T-helper 22 cell (primary cell): ENCODE measurements around the gene AKT1.
"Not testable (repeated sequence)": the region's sequence is repeated elsewhere in the genome, so short reads cannot be mapped to it uniquely, and the experiment has no call there.

Experiments
- DNase-seq: peaks from one replicate; pipeline ENCODE4 v3.0.0-alpha.2; 2020; ENCODE audit warnings: low read depth

The AKT1 gene

DNA sequence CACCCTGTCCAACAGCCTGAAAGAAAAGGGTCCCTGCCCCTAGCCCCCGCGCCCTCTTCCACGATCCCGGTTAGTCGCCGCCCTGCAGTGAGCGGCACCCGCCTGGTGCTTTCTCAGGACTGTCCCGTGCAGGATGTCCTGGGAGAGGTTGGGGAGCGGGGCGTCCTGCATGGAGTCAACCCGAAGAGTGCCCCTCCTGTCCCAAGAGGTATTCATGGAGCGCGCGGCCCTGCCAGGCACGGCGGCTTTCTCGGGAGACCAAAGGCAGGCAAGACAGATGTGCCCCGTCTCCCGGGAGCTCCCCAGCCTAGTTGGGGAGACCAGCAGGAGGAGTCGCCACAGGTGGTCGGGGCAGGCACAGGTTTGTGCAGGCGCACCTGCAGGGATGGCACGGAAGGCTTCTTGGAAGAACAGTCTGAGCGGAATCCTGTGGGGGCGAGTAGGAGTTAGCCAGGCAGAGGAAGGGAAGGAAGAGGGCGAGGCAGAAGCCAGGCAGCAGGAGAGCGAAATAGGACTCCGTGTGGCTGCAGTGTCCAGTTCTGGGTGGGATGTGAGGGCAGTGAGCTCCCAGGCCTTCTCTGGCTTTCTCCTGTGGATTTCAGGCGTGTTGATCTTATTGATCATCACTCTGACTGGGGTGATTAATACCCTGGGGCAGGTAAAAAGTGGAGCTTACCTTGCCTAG lies 41.9 kb downstream of the AKT1 start:
- no peak for DNase-seq

DNA sequence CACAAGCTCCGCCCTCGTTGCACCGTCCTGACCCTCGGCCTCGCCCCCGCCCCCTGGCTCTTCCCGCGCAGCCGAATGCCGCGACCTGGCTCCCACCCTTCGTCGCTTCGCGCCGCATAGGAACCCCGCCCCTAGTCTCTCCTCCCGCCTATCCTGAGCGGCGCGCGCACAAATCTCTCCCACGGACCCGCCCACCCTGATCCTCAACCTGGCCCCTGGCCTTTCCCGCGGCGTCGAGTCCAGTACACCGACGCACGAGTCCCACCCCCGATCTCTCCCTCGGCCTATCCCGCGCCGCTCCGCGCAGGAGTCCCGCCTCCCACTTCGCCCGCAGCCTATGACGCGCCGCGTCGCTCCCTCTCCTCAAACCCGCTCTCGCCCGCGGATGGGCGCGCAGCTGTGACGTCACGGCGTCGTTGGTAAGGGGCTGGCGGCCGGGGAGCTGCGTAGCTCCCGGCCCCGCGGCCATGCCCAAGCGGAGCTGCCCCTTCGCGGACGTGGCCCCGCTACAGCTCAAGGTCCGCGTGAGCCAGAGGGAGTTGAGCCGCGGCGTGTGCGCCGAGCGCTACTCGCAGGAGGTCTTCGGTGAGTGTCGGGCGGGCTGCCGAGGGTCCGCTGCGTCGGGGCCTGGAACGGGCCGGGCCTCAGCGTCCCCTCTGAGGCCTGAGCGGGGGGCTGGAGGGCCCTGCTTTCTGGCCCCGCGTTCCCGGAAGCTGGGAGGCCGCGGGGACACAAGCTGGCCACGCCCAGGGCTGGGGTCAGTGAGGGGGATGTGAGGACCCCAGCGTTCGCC lies 42.6 kb downstream of the AKT1 start, which contains the start of gene SIVA1:
Gene SIVA1, plus strand, starts transcription at position 413 of the 793 bp plus-strand sequence. Its CDS starts 55 bp downstream, at position 468.
- DNase-seq, result peak; percentile 98

DNA sequence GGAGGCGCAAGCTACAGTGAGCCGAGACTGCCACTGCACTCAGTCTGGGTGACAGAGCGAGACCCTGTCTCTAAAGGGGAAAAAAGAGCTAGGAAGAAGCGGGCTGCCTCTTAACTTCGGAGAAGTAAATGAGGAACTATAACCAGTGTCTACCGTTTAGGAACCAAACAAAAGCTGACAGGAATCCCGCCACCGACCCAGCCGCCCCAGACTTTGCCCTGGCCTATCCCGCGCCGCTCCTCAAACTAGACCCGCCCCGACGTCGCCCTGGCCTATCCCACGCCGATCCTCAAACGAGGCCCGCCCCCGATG lies 43.2 kb downstream of the AKT1 start:
- DNase-seq, result no peak

DNA sequence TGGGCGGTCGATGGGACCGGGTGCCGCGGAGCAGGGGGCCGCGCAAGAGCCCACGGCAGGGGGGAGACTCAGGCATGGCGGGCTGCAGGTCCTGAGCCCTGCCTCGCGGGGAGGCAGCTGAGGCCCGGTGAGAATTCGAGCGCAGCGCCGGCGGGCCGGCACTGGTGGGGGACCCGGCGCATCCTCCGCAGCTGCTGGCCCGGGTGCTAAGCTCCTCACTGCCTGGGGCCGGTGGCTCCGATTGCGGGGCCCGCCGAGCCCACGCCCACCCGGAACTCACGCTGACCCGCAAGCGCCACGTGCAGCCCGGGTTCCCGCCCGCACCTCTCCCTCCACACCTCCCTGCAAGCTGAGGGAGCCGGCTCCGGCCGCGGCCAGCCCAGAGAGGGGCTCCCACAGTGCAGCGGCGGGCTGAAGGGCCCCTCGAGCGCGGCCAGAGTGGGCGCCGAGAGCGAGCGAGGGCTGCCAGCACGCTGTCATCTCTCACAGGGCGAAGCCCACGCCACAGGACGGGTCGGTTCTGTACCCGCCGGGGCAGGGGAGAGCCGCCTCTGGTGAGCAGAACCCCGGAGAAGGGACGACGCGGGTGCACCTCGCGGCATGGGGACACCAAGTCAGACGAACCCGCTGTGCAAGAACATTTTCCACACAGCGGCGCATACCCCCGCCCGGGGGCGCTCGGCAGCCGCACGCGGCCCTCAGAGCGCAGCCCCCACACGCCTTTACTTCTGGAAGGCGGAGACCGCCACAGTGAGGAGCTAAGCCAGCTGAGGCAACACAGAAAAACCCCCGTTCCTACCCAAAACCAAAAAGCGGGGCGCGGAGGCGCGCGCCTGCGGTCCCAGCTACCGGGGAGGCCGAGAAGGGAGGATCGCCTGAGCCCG lies 43.8 kb downstream of the AKT1 start:
- DNase-seq, result no peak

DNA sequence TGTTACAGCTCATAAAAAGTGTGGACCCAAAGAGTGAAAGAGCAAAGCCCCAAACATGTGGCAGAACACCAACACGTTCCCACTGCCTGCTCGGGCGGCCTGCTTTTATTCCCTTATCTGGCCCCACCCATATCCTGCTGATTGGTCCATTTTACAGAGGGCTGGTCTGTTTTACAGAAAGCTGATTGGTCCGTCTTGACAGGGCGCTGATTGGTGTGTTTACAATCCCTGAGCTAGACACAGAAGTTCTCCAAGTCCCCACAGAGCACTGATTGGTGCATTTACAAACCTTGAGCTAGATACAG lies 44.8 kb downstream of the AKT1 start:
- DNase-seq, result not testable (repeated sequence)

DNA sequence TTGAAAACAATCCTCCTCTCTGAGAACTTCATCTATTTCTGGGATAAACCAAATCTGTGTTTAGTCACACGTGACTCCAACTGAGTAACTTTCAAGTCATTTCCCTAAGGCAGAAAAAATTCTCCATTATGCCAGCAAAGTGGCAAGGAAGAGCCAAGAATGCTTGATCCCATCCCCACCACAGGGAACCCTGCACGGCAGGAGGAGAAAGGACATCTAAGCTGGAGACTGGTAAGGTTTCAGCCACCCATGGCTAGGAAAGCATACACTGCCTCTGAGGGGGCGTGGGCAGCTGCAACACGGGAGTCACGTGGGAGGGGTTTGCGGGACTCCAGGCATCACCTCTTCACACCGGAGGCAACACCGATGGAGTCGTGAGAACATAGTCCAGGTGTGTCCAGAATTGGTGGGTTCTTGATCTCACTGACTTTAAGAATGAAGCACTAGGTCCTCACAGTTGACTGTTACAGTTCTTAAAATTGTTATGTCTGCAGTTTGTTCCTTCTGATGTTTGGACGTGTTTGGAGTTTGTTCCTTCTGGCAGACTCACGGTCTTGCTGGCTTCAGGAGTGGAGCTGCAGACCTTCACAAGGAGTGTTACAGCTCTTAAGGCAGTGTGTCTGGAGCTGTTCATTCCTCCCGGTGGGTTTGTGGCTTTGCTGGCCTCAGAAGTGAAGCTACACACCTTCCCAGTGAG lies 45.3 kb downstream of the AKT1 start:
- no peak for DNase-seq

DNA sequence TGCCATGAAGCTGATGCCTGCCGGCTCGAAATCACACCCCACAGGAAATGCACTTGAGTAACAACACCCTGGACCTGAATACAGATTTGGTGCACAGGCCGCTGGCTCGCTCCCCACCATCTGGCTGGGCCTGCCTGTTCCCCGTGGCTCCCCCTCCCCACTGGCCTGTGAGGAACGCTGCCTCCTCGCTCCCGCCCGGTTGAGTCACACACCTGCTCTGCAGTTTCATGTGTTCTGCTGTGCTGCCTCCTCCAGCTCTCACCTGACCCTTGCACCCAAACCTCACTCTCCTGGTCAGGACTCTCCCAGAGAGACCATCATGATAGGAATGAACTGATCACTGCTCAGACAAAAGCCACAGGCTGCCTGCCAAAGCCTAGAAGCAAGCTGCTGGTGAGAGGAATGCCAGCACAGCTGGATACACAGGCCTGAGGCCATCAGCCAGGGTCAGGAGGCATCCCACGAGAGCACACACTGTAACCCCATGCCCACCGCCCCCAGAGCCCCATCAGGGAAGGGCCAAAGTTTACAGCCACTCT lies 46.4 kb downstream of the AKT1 start:
- no peak for DNase-seq

DNA sequence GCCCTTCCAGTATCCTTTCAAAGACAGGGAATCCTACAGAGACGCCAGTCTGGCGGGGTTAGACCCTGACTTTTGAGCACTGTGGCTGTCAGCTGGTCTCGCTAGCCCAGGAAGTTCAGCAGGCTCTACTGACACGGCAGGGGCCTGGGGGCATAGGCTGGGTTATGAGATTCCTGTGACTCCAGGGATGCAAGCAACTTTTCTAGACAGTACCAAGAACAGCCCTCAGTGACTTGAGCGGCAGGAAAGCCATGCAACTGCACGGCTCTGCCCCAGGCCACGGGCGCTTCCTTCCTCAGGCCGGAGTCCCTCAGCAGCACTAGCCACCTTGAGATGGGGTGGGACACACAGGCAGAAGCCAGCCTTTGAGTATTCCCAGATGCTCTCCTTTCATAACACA lies 47.7 kb downstream of the AKT1 start:
- no peak for DNase-seq

DNA sequence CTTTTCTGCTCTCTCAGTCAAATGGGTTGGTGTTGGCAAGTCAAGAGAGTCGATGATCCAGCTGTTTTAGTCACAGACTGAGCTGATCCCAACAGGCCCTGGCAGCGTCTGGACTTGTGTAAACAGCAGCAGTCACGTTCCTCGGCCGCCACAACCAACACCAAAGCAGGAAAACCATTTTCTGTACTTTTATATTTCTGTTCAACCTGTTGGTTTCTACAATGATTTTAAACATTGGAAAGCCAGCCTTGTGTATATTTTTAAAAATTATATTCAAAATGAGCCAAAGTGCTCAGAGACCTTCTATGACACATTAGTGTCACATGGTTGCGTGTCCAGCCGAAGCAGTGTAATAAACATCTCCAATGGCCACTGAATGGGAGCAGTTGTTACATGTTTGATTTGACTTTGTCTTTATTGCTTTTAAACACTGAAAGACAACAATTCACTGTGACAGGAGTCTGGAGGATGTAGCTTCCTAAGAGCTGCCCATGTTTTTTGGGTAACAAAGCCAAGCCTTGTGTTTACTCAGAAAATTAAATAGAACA lies 48.5 kb downstream of the AKT1 start:
- DNase-seq, result no peak

DNA sequence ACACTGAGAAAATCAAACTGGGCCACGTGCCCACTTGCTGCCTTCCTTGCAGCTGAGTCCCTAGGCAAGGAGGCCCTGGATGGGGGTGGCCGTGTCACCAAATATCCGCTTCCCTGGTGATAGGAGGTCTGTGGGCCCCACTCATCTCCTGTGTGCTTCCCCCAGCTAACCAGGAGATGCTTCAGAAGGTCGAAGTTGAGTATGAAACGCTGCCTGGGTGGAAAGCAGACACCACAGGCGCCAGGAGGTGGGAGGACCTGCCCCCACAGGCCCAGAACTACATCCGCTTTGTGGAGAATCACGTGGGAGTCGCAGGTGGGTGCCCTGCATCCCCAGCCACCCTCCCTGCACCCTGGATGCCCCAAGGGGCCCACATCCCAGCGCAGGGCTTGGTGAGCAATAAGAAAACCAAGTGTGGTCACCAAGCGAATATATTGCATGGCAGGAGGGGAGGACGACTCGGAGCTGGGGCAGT lies 49.4 kb downstream of the AKT1 start:
- DNase-seq, result no peak

DNA sequence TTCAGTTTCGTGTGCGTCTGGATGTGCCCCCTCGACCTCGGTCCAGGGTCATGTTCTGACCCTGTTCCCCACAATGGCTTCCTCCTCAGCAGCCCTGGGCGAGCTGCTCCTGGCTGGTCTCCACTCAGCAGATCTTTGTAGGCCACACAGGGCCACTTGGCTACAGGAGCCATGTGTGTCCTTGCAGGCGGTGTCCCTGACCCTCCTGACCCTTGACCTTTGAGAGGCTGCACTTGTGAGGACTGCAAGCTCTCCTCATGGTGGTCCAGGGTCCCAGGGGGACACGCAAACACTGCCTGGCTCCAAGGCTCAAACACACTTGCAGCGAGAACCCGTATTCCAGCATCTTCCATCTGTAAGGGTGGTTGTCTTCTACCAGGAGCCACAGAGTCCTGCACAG lies 50.1 kb downstream of the AKT1 start:
- DNase-seq, result no peak

DNA sequence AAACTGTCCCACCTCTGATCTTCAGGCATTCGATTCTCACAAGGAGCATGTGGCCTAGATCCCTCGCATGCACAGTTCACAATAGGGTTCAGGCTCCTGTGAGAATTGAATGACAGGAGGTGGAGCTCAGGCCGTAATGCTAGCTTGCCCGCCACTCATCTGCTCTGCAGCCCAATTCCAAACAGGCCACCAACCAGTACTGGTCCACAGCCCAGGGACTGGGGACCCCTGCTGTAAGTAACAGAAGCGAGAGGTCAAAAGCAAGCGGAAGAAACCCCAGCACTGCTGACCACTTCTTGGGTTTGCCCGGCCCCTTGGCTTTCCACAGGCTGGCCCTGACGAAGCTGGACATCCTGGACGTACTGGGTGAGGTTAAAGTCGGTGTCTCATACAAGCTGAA lies 51.1 kb downstream of the AKT1 start:
- no peak for DNase-seq

DNA sequence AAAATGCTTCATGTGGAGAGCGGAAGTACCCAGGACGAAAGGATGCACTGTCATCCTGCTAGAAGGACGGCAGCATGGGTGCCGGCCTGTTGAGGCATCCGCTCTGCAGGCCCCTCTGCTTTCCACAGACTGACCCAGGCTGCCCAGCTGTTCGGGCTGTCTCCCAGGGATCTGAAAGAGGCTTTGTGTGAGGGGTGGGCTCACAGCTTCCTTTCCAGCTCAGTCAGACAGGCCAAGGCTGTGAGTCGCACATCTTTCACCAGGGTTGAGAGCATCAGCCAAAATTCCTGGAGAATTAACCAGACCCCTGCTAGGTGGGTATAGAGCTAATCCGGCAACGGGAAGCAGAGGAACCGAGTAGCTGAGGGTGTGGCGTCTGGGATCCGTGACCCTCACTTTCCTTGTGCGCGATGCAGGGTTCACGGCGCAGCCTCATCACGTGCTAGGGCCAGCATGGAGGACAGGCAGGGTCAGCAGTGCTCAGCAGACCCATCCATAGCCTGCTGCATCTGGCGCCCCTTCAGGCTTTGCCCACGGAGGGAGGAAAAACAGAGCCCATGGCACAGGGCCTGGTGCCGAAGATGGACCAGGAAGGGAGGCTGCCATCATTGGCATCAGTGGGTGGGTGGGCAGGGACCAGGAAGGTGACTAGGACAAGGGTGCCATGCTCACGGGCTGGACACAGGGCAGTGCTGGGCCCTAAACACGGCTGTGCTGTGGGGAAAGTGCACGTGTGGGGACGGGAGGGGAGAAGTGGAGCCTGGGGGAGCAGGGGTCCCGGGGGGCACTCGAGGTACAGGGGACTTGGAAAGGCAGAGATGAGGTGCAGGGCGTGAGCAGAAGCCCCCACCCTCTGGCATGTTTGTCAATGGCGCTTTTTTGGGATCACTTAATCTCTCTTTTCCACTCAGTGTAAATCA lies 51.8 kb downstream of the AKT1 start:
- DNase-seq, result no peak

DNA sequence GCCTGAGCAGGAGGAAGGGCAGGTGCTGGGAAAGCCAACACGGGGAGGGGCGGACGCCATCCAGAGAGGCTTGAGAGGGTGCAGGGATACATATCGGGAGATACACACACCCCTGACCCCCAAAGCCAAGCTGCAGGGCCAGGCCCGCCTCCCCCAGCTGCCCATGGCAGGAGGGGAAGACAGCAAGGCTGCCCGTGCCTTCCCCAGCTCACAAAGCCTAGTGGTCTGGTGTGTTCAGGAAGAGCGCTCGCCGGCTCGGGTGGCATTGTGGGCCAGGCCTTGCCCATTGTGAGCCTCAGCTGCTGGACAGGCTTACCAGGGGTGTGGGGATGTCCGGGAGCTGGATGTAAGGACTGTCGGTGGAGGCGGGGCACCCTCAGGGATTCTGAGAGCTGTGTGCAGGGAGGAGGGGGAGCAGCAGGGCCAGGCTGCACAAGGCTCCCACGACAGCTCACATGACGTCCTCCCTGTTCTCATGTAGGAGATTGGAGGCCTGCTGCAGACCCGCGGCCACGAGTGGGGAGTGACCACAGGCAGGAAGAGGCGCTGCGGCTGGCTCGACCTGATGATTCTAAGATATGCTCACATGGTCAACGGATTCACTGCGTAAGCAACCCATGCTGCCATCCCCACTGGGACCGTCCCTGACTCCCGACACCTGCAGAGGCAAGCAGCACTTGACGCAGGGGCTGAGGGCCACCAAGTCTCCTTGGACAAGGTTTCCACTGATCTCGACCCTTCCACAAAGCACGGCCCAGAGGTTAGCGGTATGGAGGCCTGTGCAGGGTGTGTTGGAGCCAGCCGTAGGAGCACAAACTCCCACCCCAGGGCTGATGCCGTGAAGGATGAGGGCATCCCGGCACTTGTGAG lies 52.7 kb downstream of the AKT1 start:
- no peak for DNase-seq

DNA sequence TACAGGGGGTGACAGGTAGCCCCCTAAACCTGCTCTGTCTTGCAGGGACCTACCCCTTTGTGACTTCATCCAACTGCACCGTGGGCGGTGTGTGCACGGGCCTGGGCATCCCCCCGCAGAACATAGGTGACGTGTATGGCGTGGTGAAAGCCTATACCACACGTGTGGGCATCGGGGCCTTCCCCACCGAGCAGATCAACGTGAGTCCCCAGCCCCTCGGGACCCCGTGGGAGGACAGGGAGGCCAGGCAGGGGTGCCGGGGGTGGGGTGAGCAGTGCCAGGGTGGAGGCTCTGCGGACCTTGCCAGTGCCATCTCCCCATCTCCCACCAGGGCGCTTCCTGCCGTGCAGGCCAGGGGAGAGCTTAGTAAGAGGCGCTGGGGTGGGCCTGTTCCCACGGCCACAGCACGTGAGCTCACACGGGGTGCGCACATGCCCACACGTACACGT lies 53.7 kb downstream of the AKT1 start:
- DNase-seq, result no peak

DNA sequence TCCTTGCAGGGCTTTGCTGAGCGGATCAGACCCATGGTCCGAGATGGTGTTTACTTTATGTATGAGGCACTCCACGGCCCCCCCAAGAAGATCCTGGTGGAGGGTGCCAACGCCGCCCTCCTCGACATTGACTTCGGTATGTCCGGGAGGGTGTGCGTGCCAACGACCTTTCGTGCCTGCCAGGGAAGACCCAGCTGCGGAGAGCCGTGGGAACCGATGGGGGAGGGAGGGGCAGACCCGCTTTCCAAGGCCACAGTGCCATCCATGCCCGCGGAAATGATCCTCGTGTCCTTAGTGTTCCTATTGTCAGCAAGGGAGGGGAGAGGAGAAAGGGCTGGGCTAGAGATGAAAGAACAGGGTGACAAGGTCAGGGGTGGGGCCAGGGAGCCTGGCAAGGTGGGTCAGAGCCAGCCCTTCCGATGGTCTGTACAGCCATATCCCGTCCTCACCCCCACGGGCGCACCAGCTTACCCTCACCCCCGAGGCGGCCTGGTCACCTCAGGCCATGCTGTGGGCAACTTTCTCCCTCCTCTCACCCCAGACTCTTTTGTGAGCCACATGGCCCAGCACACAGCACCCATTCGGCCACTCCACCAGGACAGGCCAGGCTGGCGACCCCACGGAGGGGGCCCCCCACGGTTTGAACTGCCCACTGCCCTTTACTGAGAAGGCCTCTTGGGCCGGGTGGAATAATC lies 54.3 kb downstream of the AKT1 start:
- no peak for DNase-seq

DNA sequence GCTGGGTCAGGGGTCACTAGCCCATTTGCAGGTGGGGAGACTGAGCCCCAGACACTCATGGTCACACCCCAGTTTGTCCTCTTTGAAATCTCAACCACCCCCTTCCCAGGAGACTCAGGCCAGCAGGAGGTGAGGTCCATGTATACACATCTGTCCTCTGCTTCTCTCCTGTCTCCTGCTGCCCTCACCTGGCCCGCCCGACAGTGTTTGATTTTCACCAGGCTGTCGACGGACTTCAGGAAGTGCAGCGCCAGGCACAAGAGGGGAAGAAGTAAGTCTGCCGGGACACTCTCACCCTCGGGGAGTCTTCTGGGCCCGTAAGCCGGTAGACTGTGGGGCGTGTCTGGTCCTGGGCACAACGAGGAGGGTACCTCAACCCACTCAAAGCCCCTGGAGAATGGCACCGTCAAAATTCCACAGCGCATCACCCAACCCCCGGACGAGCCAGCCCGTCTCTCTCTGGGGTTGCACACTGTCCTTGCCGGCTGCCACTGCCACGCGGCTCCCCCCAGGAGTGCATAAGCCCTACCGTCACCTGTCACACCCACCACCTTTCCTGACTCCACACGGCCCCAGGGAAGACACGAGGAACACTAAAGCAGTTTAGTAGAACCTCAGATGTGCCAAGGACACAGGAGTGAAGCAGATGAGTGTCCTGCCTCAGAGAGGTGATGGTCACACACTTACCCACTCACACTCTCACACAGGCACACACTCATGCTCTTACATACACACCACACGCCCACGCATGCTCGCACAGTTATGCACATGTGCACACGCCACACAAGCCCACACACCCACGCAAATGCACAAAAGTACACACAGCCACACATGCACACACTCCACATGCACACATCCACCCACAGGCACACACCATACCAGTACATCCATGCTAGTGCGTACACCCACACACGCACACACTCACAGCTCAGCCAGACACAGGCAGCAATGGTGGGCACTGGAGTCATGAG lies 55.7 kb downstream of the AKT1 start:
- DNase-seq, result no peak

DNA sequence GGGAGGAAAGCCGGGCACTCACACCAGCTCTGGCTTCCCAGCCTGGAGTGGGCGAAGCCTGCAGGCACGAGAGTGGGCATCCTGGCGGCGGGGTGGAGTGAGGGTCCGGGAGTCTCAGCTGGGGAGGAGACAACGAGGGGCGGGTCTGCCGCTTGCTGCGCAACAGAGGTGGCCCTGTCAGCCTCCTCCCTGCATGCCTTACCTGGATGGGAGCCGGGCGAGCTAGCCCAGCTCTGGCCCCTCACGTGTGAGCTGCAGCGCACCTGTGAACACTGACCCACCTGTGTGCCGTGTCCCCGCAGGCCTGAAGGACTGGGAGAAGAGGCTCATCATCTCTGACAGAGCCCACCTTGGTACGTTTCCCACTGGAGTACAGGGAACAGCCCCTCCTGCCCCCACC lies 56.5 kb downstream of the AKT1 start:
- DNase-seq, result no peak
